Breast epithelium (tissue), 4 donors: ENCODE measurements around the gene SEPHS1. TPM values are rescaled to one million over a fixed set of nuclear protein-coding genes. Genes with fewer than 3 reads are reported as not detected.
"Not testable (repeated sequence)": the region's sequence is repeated elsewhere in the genome, so short reads cannot be mapped to it uniquely, and the experiment has no call there.

Experiments used
- DNase-seq, 2 donors: peaks; one replicate each; pipeline ENCODE4 v3.0.0-alpha.2; 2019; ENCODE audit warnings: low spot score in 2 of 2
- H3K27ac ChIP-seq, 2 donors: fragments of 200-600 bp; sonication (generic) in 1 of 2; one replicate each; pipeline ENCODE4 v1.5.1; 2016 to 2019; ENCODE audit warnings: mild to moderate bottlenecking in 1 of 2
- H3K27me3 ChIP-seq, 2 donors: fragments of 200-600 bp; sonication (generic) in 1 of 2; one replicate each; pipeline versions ENCODE4 v1.5.1 to v1.6.0; 2017 to 2019; ENCODE audit warnings: control low read depth in 1 of 2, mild to moderate bottlenecking in 1 of 2
- H3K36me3 ChIP-seq: fragments of 200-600 bp; one replicate; pipeline ENCODE4 v1.5.1; 2019
- H3K4me1 ChIP-seq, 2 donors: fragments of 200-600 bp; sonication (generic); one replicate each; pipeline ENCODE4 v1.5.1; 2016 to 2019; ENCODE audit warnings: control low read depth in 1 of 2
- H3K4me3 ChIP-seq, 3 donors: fragments of 200-600 bp; sonication (generic); 1 replicate in 2 of 3; 2 replicates in 1 of 3; pipeline ENCODE4 v1.5.1; 2016 to 2019; ENCODE audit warnings: mild to moderate bottlenecking in 3 of 3, moderate library complexity in 2 of 3
- H3K9me3 ChIP-seq, 2 donors: fragments of 200-600 bp; sonication (generic) in 1 of 2; one replicate each; pipeline ENCODE4 v1.5.1; 2016 to 2019; ENCODE audit warnings: control low read depth in 1 of 2
- CTCF ChIP-seq, 3 donors: fragments of 450-650 bp; IDR thresholded peaks; one replicate each; pipeline ENCODE4 v1.5.1; 2016 to 2017; ENCODE audit warnings: antibody characterized with exemption in 3 of 3, mild to moderate bottlenecking in 3 of 3, moderate library complexity in 3 of 3
- POLR2A ChIP-seq: fragments of 450-650 bp; IDR thresholded peaks from one replicate; pipeline ENCODE4 v1.6.1; 2016; ENCODE audit warnings: antibody characterized with exemption, mild to moderate bottlenecking, moderate library complexity
- POLR2AphosphoS5 ChIP-seq, 3 donors: sonication (generic); formaldehyde crosslinking; IDR thresholded peaks; one replicate each; pipeline ENCODE4 v1.6.1; 2017; ENCODE audit warnings: antibody characterized with exemption in 3 of 3
- intact Hi-C: fragments of 100-400 bp; cut with DNase I; formaldehyde crosslinking; loops from one replicate; pipeline ENCODE4 v1.15.1; 2023; ENCODE audit warnings: low total_unique reads
- total RNA-seq, 3 donors: library from RNA; depleted of rRNA; stranded (reverse); fragments of >200 nt; gene quantifications; one replicate each; pipeline ENCODE4 v1.1.0, GENCODE V29; 2016

Gene SEPHS1
- total RNA-seq, 3 donors from 2014 or later: 33.9 to 53.3 (median 43.6) TPM

- intact Hi-C loops: no loop called here
- Histone ChIP-seq H3K27me3 (no peaks in the 10 kb centered on the region), H3K9me3 (no peaks in the 10 kb centered on the region), H3K27ac (peak overlapping the region; percentile 38 to 75), H3K4me3 (peak overlapping the region in 2 of 3 donors; percentile 46 to 62), H3K4me1 (no peaks in the 10 kb centered on the region), H3K36me3 (no peaks in the 10 kb centered on the region)
- TF ChIP-seq POLR2A (no peak), POLR2AphosphoS5 (IDR thresholded peaks at IDR 0.05) (no peak), CTCF (IDR thresholded peaks at IDR 0.05) (no peak)
- DNase-seq: no peak
Measured at GRCh38 chr10:13382703-13383398, 34.8 kb upstream of the SEPHS1 start.

GRCh38 chr10:13379061-13379460 lies 31.0 kb upstream of the SEPHS1 start:
- DNase-seq, H3K9me3 ChIP-seq, H3K36me3 ChIP-seq, H3K4me3 ChIP-seq, H3K4me1 ChIP-seq, H3K27me3 ChIP-seq, intact Hi-C loops, H3K27ac ChIP-seq: not testable (repeated sequence)

- intact Hi-C loops: no loop called here
- Histone ChIP-seq H3K4me3 (no peak overlapping the region), H3K27ac (no peak overlapping the region), H3K4me1 (no peaks in the 10 kb centered on the region), H3K36me3 (no peaks in the 10 kb centered on the region), H3K9me3 (no peaks in the 10 kb centered on the region), H3K27me3 (no peaks in the 10 kb centered on the region)
- DNase-seq: no peak
- TF ChIP-seq CTCF (IDR thresholded peaks at IDR 0.05) (no peak), POLR2A (no peak), POLR2AphosphoS5 (IDR thresholded peaks at IDR 0.05) (no peak)
Measured at GRCh38 chr10:13376746-13377145, 28.7 kb upstream of the SEPHS1 start.

GRCh38 chr10:13376297-13376696 lies 28.2 kb upstream of the SEPHS1 start:
- Histone ChIP-seq H3K4me1 (no peaks in the 10 kb centered on the region), H3K27ac (no peak overlapping the region), H3K27me3 (no peaks in the 10 kb centered on the region), H3K9me3 (no peaks in the 10 kb centered on the region), H3K36me3 (no peaks in the 10 kb centered on the region), H3K4me3 (no peak overlapping the region)
- no peak for DNase-seq
- intact Hi-C loops: no loop called here
- TF ChIP-seq POLR2A: no peak
- no peak for TF ChIP-seq POLR2AphosphoS5 (IDR thresholded peaks at IDR 0.05)
- TF ChIP-seq CTCF (IDR thresholded peaks at IDR 0.05): no peak

- intact Hi-C loops: no loop called here
- H3K4me1 ChIP-seq: no peaks in the 10 kb centered on the region
- H3K27ac ChIP-seq: no peak overlapping the region
Measured at GRCh38 chr10:13375791-13376190, 27.7 kb upstream of the SEPHS1 start.

More at GRCh38 chr10:13375791-13376190, 27.7 kb upstream of the SEPHS1 start:
- Histone ChIP-seq H3K27me3 (no peaks in the 10 kb centered on the region), H3K4me3 (no peak overlapping the region), H3K9me3 (no peaks in the 10 kb centered on the region), H3K36me3 (no peaks in the 10 kb centered on the region)
- TF ChIP-seq POLR2AphosphoS5 (IDR thresholded peaks at IDR 0.05): no peak
- no peak for TF ChIP-seq CTCF (IDR thresholded peaks at IDR 0.05)
- no peak for TF ChIP-seq POLR2A
- no peak for DNase-seq
